Hematopoietic multipotent progenitor cell treated with erythropoietin and hydrocortisone succinate and interleukin-3 and kit ligand, for 8 days (in vitro differentiated cells): ENCODE data around the gene CHMP6.

Experiments
- DNase-seq: peaks from one replicate; pipeline ENCODE4 v3.0.0-alpha.2; 2015

CHMP6 gene

DNA sequence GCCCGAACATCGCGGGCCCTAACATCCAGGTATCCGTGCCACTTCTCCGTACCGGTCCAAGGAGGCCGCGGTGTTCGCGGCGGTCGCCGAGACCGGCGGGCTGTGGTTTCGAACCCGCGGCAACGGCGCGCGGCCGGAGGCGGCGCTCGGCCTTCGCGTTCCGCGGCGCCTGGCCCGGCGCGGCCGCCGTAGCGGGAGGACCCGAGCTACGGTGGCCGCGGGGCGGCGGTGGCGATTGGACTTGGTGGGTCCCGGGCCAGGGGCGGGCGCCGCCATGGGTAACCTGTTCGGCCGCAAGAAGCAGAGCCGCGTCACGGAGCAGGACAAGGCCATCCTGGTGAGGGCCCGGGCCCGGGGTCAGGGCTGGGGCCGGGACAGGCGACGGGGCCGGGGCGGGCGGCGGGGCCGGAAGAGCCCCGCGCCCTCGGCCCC lies at the start of gene CHMP6:
Gene CHMP6, plus strand, starts transcription at position 197 of the 432 bp plus-strand sequence. Its CDS starts 78 bp downstream, at position 275.
- DNase-seq, result peak; percentile 77

DNA sequence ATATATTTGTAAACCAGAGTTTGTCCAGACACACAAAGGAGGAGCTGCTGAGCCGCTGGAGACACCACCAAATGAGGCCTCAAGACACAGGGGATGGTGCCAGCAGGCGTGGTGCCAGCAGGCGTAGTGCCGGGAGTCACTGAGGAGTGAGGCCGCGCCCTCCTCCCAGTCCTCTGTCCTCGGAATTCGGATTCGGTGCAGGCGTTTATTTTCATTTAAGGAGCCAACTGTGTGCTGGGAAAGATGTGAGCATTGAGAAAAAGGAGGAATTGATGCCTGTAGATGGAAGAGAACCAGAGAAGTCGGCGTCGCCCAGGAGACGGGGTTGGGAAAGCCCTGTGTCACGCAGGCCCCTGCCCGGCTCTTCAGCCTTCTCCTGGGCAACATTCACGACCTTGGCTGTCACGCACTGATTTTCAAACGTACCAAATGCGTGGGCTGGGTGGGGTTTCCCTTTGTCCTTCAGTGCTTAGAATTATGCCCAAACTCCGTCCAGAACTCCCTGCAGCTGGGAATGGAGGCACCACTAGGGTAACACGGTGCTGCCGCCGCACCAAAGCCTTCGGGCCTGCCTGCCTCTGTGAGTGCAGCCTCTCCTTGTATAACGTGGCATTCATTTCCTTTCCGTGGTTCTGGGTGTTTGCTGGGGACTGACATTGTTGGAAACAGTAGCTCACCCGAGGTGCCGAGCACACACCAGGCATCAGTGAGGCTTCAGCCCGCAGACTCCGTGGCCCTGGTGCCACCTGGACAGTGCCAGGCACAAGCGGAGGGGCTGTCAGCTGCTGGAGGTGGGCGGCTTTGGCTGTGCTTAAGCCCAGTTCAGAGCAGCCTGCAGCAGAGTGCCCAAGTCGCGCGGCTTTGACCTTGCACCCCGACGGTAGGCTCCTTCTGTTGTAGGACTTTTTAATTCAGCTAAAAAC lies 49.0 kb upstream of the CHMP6 start:
- no peak for DNase-seq

DNA sequence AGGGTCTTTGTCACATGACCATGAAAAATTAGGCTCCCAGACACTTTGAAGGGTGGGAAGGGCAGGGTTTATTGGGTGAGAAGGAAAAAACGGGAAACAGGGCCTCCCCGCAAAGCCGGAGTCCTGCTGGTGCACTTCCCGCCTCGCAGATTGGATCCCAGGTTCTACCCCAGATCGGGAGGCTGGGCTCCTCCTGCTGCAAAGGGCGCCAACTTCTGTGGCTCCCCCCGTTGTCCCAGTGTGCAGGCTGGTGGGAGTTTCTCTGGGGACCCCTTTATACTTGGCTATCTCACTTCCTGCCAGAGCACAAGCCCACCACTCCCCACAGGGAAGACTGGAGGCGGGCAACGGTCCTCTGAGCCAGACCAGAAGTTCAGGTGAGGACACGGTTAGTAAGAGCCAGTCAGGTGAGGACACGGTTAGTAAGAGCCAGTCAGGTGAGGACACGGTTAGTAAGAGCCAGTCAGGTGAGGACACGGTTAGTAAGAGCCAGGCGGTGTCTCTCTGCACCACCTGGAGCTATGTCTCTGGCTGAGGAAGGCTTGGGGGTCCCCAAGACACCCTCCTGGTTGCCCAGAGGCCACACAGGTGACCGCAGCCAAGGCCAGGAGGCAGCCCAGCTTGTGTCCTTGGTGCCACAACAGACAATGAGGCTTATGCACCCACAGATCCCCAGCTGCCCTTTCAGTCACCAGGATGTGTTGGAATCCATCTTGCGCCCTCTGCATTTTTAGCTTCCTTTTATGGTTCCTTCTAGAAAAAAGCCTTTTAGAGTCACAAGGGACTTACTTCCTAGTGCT lies 48.1 kb upstream of the CHMP6 start:
- DNase-seq, result no peak

DNA sequence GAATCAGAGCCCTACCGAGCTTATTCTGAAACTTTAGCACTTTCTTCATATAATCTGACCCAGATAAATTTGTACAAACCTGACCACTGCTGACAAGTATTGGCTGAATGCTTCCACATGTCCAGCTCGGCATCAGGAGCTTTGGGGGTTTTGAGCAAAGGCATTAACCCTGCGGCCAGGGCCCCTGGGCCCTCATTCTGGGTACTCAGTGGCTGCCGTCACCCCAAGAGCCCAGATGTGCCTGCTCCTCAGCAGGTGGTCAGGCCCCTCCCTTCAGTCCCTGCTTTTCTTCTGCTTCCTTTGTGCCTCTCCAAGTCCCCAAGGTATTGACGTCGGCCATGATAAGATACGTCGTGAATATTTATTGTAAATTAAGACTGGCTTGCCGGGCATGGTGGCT lies 47.3 kb upstream of the CHMP6 start:
- no peak for DNase-seq

DNA sequence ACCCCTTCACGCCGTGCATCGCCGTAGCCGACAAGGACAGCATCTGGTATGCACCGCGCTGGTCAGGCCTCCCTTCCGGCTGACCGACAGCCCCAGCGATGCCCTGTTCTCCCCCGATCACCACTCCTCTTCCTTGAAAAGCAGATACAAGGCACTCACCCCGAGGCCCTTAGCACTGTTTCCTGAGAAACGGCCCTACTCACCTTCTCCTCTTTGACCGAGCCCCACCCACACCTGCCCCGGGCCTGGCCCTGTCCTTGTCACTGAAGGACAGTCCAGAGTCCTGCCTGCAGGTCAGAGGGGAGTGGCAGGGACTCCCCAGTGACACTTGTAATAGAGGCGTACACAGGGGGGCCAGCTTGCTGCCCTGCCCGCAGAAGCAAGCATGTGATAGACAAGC lies 45.9 kb upstream of the CHMP6 start:
- no peak for DNase-seq

DNA sequence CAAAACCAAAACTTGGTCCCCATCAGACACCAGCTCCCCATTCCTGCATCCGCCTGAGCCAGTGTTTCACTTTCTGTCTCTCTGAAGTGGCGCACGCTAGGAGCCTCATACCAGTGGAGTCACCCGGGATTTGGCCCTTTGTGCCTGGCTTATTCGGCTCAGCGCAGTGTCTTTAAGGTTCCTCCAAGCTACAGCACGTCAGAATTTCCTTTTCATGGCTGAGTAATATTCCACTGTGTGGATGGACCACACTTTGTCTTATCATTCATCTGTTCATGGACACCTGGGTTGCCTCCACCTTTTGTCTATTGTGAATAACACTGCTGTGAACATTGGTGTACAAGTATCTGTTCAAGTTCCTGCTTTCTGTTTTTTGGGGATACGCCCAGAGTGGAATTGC lies 45.2 kb upstream of the CHMP6 start:
- no peak for DNase-seq

DNA sequence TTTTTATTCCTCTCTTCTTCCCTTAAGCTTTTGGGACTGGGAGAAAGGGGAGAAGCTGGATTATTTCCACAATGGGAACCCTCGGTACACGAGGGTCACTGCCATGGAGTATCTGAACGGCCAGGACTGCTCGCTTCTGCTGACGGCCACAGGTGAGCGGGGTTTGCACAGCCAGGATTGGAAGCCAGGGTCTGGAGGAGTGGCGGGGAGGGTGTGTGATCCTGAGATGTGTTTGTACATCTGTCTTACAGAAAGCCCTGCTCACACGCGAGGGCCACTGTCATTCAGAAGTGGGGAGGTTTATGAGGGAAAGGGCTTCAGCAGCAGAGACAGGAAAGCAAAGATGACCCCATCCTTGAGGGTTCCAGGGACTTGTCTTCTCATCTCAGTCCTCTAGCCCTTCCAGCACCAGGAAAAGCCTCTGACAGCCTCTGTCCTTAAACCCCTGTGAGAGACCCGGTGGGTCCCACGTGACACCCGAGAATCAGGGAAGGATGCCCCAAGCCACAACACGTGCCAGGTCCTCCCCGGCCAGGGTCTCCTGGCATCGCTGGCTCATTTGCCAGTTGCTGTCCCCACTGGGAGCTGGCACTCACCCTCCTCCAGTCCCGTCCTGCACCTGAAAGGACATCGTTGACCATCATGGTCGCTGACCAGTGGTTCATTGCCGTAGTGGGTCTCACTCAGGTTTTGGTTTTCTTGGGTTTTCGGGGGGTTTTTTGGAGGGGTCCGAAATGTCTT lies 44.3 kb upstream of the CHMP6 start:
- no peak for DNase-seq

DNA sequence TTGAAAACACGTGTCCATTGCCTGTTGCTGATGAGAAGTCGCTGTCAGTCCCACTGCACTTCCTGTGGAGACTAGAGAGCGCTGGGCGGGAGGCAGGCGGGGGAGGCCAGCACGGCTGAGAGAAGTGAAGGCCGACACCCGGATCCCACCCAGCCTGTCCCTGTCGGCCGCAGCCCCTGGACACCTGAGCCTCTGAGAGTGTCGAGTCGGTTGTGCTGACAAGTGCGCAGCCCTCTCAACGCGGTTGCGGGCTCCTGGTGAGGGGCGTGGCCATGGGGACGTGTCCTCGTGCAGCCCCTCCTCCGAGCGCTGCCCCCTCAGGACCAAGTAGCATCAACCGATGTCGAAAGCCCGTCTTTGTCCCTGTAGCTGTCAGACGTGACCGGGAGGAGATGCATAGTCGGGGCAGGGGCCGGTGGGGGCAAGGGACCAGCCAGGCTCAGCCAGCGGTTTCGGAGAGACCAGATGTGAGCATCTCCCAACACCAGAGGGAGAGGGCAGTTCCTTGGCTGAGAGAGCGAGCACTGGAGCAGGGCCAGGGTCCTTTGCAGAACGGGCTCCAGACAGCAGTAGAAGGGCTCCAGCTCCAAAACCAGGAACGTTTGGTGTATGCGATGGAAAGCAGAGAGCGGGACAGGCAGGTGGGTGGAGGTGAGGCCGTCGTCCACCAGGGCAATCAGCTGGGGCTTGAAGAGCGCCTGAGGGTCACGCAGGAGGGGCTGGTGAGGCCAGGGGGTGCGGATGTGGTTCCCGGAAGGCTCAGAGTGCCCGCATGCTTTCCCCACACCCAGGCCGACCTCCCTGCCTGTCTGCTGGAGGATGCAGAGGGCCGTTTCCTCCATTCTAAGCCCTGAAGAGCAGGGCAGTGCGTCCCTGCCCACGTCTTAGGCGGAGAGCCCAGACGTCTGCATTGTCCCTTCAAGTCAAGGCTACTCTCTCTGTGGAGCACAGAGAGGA lies 43.3 kb upstream of the CHMP6 start:
- DNase-seq, result no peak

DNA sequence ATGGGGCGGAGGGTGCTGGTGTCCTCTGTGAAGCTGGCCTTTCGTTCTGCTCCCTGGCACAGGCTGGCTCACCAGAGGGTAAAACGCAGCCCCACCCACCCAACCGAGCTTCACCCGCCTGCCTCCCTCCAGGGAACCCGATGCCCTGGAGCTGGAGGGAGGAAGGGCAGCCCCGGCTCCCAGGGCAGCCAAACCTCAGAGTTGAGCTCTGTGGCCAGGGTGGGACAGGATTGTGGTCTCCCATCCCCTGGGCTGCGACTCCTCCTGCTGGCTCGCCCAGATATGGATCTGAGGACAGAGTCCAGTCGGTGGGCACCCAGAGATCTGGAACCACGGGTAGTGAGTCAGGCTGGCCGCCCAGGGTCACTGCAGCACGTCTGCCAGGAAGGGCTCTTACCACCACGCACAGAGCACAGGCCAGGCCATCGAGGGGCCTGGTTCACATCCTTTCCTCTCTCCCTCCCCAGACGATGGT lies 42.6 kb upstream of the CHMP6 start:
- no peak for DNase-seq

DNA sequence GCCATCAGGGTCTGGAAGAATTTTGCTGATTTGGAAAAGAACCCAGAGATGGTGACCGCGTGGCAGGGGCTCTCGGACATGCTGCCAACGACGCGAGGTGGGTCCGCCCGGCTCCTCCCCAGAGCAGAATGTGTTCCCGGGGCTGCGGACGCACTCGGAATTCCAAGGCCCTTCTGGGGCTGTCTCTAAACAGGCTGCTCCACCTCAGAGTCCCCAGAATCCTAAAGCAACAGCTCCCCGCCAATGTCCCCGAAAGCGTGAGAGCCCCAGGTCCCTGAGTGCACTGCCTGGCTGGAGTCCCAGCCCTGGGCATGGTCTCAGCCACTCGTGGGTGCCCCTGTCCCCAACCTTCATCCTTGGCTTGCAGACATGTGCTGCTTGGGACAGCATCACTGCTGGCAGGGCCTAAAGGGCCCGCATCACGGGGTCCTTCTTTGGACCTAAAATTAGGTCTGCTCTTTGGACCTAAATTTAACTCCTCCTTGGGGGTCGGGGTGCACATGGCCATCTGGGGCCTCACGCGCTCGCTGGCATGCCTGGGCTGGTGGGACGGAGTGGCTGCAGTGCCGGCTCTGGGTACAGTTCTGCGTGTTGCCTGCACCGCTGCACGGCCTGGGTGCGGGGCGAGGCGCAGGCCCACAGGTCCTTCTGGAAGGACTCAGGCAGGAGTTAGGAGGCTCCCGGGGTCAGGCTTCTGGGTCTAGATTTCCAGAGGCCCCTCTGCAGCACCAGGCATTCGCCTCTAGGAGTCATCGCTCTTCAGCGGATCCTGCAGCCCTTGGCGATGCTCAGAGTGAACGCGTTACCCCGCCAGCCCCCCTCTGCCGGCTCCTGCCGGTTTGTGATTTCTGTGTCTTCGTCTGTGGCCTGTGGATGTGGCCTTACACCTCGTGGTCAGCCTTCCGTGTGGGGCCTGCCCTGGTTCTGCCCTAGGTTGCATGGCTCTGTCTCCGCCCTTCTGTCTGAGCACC lies 41.9 kb upstream of the CHMP6 start:
- DNase-seq, result no peak

DNA sequence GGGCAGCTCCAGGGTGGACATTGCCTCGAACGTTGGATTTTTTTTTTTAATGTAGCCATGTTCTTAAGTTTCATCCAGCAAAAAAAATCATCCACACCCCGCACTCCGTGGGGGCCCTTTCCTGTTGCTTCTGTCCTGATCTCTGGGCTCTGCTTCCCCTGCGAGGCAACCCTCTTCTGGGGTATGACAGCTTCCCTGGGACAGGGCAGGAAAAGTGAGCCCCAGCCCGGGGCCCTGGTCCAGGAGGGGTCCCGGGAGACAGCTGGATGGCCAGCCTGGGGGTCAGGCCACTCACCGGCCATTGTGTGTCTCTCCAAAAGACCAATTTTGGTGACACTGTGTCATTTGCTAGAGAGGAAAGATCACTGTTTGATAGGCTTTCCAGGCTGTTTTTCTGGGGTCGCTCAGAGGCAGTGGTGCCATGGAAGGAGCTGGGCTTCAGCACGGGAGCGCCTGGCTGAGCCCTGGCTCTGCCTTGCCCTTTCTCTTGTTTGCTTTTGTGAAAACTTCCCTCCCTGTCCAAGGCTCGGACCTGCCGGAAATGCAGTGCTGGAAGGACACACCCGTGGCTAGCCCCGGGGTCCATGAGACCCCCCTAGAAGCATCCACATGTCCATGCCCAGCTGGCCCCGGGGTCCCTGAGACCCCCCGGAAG lies 41.0 kb upstream of the CHMP6 start:
- no peak for DNase-seq

DNA sequence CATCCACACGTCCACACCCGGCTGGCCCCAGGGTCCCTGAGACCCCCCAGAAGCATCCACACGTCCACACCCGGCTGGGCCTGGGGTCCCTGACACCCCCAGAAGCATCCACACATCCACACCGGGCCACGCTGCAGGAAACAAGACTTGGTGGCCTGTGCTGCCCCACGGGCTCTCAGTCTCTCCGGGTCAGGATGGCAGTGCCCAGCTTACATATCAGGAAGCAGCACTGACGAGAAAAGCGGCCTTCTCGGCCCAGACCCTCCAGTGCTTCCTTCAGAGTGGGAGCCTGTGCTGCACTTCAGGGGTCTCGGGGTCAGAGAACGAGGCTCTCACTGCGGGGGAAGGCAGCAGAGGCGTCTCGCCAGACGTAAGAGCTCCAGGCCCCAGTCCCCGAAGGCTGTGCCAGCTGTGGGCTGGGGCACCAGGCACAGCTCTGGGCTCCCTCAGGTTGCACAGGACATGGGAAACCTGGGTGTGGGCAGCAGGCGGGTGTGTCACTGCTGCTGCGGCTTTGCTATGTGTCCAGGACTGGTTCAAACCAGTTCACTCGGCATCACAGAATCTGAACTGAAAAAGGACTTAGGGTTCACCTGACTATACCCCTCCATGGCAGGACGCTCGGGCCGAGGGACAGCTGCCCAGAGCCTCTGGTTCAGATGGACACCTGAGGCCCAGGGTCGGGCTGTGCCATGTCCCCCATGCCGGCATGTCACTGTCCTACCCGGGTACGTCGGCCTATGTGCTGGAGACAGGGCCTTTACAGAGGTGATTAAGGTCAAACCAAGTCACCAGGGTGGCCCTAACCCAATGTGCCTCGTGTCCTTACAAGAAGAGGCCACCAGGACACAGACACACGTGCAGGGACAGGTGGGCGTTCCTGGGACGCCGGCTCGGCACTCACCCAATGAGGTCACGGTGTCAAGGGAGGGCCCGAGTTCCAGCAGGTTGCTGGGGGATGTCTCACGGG lies 40.2 kb upstream of the CHMP6 start:
- DNase-seq, result no peak

DNA sequence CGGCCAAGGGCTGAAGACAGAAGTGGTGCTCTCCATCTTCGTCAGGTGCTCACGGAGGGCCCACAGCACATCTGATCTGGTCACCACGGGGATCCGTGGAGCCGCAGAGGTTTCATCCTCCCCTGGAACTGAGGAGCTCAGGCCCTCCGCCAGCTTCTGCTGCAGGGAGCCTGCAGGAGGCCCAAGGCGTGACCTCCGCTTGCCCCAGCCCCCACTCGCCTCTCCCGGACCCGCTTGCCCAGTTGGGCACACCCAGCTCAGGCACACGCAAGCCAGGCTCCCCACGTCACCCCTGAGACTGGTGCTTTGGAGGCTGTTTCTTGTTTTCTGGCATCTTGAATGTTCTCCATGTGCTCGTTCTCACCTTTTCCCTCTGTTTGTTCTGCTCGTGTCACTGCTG lies 39.4 kb upstream of the CHMP6 start:
- no peak for DNase-seq

DNA sequence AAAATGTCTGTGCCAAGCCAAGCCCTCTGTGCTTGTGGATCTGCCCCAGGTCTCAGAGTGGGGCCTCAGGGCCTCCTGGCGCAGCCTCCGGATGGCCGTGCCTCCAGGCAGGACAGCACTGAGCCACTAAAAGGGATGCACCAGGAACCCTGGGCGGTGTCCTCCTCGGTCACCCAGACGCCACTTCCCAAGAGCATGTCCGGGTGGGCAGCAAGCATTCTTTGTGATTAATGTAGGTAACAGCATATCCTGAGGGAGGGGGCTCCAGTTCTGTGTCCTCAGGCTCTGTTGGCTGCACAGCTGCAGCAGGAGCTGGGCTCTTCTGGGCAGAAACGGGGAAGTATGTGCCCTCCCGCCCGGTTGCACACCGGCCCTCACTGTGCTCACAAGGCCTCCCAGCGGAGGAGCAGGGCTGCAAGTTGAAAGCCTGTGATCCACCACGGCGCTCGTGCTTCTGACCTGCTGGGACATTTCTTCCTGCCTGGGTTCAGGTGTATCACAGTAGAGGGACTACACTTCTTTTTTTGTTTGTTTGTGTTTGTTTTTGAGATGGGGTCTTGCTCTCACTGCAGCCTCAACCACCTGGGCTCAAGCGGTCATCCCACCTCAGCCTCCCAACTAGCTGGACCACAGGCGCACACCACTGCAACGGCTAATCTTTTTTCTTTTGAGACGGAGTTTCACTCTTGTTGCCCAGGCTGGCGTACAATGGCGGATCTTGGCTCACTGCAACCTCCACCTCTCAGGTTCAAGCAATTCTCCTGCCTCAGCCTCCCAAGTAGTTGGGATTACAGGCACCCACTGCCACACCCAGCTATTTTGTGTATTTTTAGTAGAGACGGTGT lies 37.9 kb upstream of the CHMP6 start:
- DNase-seq, result no peak

DNA sequence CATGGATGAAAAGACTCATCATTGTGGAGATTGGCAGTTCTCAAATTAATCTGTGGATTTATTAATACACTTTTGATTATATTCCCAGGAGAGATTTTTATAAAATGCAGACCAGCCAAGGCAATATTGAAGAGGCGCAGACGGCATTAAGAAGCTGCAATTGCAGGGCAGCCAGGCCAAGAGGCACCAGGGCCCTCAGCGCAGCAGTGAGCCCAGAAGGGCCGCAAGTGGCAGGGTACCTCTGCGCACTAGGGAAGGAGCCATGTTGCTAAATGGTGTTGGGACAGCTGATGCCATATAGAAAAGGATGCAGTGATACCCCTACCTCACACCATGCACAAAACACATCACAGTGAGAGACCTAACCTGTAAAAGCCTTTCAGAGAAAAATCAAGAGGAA lies 36.6 kb upstream of the CHMP6 start:
- DNase-seq, result no peak

DNA sequence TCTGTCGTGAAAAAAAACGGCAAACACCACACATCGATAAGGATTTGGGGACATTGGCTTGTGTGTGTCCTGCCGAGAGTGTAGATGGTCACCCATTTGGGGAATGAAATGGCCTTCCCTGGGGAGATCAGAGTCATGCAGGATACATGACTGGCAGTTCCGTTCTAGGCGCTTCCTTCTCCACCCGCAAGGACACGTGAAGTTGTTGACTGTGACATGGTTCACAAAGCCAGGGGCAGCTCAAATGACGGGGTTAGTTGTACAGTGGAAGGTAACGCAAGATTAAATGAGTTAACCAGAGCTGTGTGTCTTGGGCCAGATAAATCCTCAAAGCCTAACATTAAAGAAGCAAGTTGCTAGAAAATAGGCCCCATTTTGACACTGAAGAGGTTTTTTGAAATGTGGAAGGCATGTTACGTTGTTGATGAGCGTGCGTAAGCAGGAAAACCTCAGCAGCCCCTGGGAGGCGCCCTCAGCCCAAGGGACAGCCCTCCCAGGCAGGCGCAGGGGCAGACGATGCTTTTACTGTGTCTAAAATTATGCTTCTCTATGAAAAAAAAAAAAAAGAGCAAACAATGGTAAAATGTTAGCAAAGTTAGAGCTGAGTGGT lies 35.9 kb upstream of the CHMP6 start:
- no peak for DNase-seq
